Ishikawa (cell line): ENCODE results near the gene TUB.

Experiments used
- CREB1 ChIP-seq: IDR thresholded peaks from 2 replicates; pipeline ENCODE4 v1.6.1; 2012; ENCODE audit warnings: low read depth
- FOXM1 ChIP-seq: IDR thresholded peaks from 2 replicates; pipeline ENCODE4 v1.6.1; 2012; ENCODE audit warnings: low read depth, borderline replicate concordance
- NFIC ChIP-seq: IDR thresholded peaks from 2 replicates; pipeline ENCODE4 v1.6.1; 2012
- TAF1 ChIP-seq: IDR thresholded peaks from 2 replicates; pipeline ENCODE4 v1.6.1; 2012; ENCODE audit warnings: low read depth, mild to moderate bottlenecking
- TEAD4 ChIP-seq: IDR thresholded peaks from 2 replicates; pipeline ENCODE4 v1.6.1; 2012
- USF1 ChIP-seq: IDR thresholded peaks from 2 replicates; pipeline ENCODE4 v1.6.1; 2012
- YY1 ChIP-seq: IDR thresholded peaks from 2 replicates; pipeline ENCODE4 v1.6.1; 2012; ENCODE audit warnings: low read depth

TUB gene

DNA sequence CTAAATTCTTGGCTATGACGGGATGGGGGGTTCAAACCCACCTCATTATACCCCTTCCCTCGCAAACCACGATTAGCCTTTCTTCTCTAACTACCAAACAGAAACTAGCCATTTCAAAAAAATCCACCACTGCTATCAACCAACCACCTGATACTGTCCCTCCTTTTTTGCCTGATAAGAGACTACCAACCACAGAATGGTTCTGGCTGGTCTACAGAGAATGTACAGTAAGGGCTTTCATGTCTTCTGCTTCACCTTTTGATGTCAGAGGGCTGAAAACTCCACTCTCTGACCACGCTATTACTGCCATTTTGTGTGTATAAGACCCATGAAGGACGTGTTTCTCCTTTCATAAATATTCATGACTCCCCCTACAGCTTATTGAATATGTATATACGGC, 68.7 kb downstream of the TUB start:
- no peak for TF ChIP-seq FOXM1
- TF ChIP-seq NFIC = no peak
- TF ChIP-seq CREB1 = no peak
- TF ChIP-seq YY1 = no peak
- TF ChIP-seq USF1 = no peak
- no peak for TF ChIP-seq TAF1
- TF ChIP-seq TEAD4 = no peak
